ENCODE results near the gene PRSS37.
"Not testable (repeated sequence)": the region's sequence is repeated elsewhere in the genome, so short reads cannot be mapped to it uniquely, and the experiment has no call there.

Gene PRSS37

GRCh38 chr7:141841385-141841784, at the start of gene PRSS37:
Gene PRSS37, minus strand, starts transcription at chr7:141841485. Its CDS starts 436 bp downstream, at chr7:141841049.
- no peak for DNase-seq

GRCh38 chr7:141889321-141889720, 48.0 kb upstream of the PRSS37 start:
- no peak for DNase-seq

- no peak for DNase-seq
Measured at GRCh38 chr7:141884539-141885225, 43.4 kb upstream of the PRSS37 start.

- no peak for DNase-seq
Measured at GRCh38 chr7:141880960-141881359, 39.7 kb upstream of the PRSS37 start.

- DNase-seq: no peak
Measured at GRCh38 chr7:141877365-141877764, 36.1 kb upstream of the PRSS37 start.

GRCh38 chr7:141876371-141876770, 35.1 kb upstream of the PRSS37 start:
- DNase-seq: no peak

GRCh38 chr7:141875453-141875852, 34.2 kb upstream of the PRSS37 start:
- DNase-seq: no peak

GRCh38 chr7:141874787-141875186, 33.5 kb upstream of the PRSS37 start:
- DNase-seq: no peak

GRCh38 chr7:141872931-141873330, 31.6 kb upstream of the PRSS37 start:
- DNase-seq: no peak

- DNase-seq: no peak
Measured at GRCh38 chr7:141866974-141867373, 25.7 kb upstream of the PRSS37 start.

- no peak for DNase-seq
Measured at GRCh38 chr7:141864765-141865447, 23.6 kb upstream of the PRSS37 start.

GRCh38 chr7:141860207-141860606, 18.9 kb upstream of the PRSS37 start:
- no peak for DNase-seq

- no peak for DNase-seq
Measured at GRCh38 chr7:141847996-141848395, 6.7 kb upstream of the PRSS37 start.

GRCh38 chr7:141844256-141844655, 3.0 kb upstream of the PRSS37 start:
- DNase-seq: no peak

- no peak for DNase-seq
Measured at GRCh38 chr7:141842904-141843303, 1.6 kb upstream of the PRSS37 start.

GRCh38 chr7:141840708-141841107, 577 bp downstream of the PRSS37 start:
- DNase-seq: no peak

- DNase-seq: no peak
Measured at GRCh38 chr7:141839256-141839655, 2.0 kb downstream of the PRSS37 start.

- no peak for DNase-seq
Measured at GRCh38 chr7:141838581-141838980, 2.7 kb downstream of the PRSS37 start.

- no peak for DNase-seq
Measured at GRCh38 chr7:141837683-141838082, 3.6 kb downstream of the PRSS37 start.

- not testable (repeated sequence) for DNase-seq
Measured at GRCh38 chr7:141822432-141822831, 18.9 kb downstream of the PRSS37 start.

GRCh38 chr7:141820067-141820466, 21.2 kb downstream of the PRSS37 start:
- no peak for DNase-seq

- no peak for DNase-seq
Measured at GRCh38 chr7:141792526-141792925, 48.8 kb downstream of the PRSS37 start.

GRCh38 chr7:141789917-141790316, 51.4 kb downstream of the PRSS37 start, which contains the start of gene TAS2R5:
Gene TAS2R5, plus strand, starts transcription at chr7:141790217. Its CDS starts 145 bp downstream, at chr7:141790362.
- no peak for DNase-seq

- DNase-seq: no peak
Measured at GRCh38 chr7:141788296-141788695, 53.0 kb downstream of the PRSS37 start.
